Neuron (in vitro differentiated cells): ENCODE results near the gene TDRD10.
"Not testable (repeated sequence)": the region's sequence is repeated elsewhere in the genome, so short reads cannot be mapped to it uniquely, and the experiment has no call there.

ENCODE experiments used
- H2AFZ ChIP-seq: one replicate; pipeline ENCODE4 v1.6.1; 2013; ENCODE audit warnings: low read depth, mild to moderate bottlenecking, inconsistent platforms, low read length, moderate library complexity
- H3K27me3 ChIP-seq: one replicate; pipeline ENCODE4 v1.6.1; 2013; ENCODE audit warnings: low read length; ENCODE audit not compliant: insufficient read depth
- H3K36me3 ChIP-seq: one replicate; pipeline ENCODE4 v1.6.1; 2013; ENCODE audit warnings: low read length; ENCODE audit not compliant: insufficient read depth
- H3K4me1 ChIP-seq: one replicate; pipeline ENCODE4 v1.6.1; 2013; ENCODE audit warnings: low read length; ENCODE audit not compliant: insufficient read depth
- H3K4me3 ChIP-seq: 2 replicates; pipeline ENCODE4 v1.5.1; 2013; ENCODE audit warnings: mild to moderate bottlenecking, low read length, moderate library complexity
- H3K9me3 ChIP-seq: one replicate; pipeline ENCODE4 v1.6.1; 2013; ENCODE audit warnings: low read length

The TDRD10 gene

GRCh38 chr1:154486756-154487155 is 15.3 kb upstream of the TDRD10 start:
- peaks cover 15% of the 10 kb centered on the region for H3K27me3 ChIP-seq
- peaks cover 12% of the 10 kb centered on the region for H3K4me1 ChIP-seq
- not testable (repeated sequence) for H3K9me3 ChIP-seq, H2AFZ ChIP-seq, H3K36me3 ChIP-seq, H3K4me3 ChIP-seq

GRCh38 chr1:154488922-154489321 is 13.1 kb upstream of the TDRD10 start:
- H3K27me3 ChIP-seq, result peaks cover 32% of the 10 kb centered on the region
- peaks cover 14% of the 10 kb centered on the region for H3K4me1 ChIP-seq
- no peak overlapping the region for H2AFZ ChIP-seq

GRCh38 chr1:154489695-154490274 is 12.2 kb upstream of the TDRD10 start:
- Histone ChIP-seq H2AFZ (no peak overlapping the region), H3K36me3 (no peaks in the 10 kb centered on the region), H3K4me3 (no peak overlapping the region), H3K27me3 (peaks cover 32% of the 10 kb centered on the region), H3K4me1 (peaks cover 14% of the 10 kb centered on the region), H3K9me3 (no peaks in the 10 kb centered on the region)

More at GRCh38 chr1:154488922-154489321, 13.1 kb upstream of the TDRD10 start:
- Histone ChIP-seq H3K4me3 (no peak overlapping the region), H3K36me3 (no peaks in the 10 kb centered on the region), H3K9me3 (no peaks in the 10 kb centered on the region)

- no peak overlapping the region for H2AFZ ChIP-seq
- no peak overlapping the region for H3K4me3 ChIP-seq
- H3K27me3 ChIP-seq, result peaks cover 33% of the 10 kb centered on the region
- H3K4me1 ChIP-seq, result peaks cover 14% of the 10 kb centered on the region
- H3K9me3 ChIP-seq, result no peaks in the 10 kb centered on the region
- H3K36me3 ChIP-seq, result no peaks in the 10 kb centered on the region
Measured at GRCh38 chr1:154490317-154490716, 11.7 kb upstream of the TDRD10 start.

GRCh38 chr1:154492115-154492514 is 9.9 kb upstream of the TDRD10 start:
- H3K4me1 ChIP-seq, result peaks cover 7% of the 10 kb centered on the region
- H2AFZ ChIP-seq, result no peak overlapping the region
- peaks cover 36% of the 10 kb centered on the region for H3K27me3 ChIP-seq
- H3K4me3 ChIP-seq, result no peak overlapping the region
- H3K36me3 ChIP-seq, result no peaks in the 10 kb centered on the region
- H3K9me3 ChIP-seq, result no peaks in the 10 kb centered on the region

GRCh38 chr1:154493276-154493675 is 8.7 kb upstream of the TDRD10 start:
- H3K4me1 ChIP-seq, result peaks cover 8% of the 10 kb centered on the region
- peaks cover 36% of the 10 kb centered on the region for H3K27me3 ChIP-seq
- no peak overlapping the region for H3K4me3 ChIP-seq

GRCh38 chr1:154495496-154496273 is 6.3 kb upstream of the TDRD10 start:
- no peak overlapping the region for H3K4me3 ChIP-seq
- peaks cover 4% of the 10 kb centered on the region for H3K9me3 ChIP-seq
- H2AFZ ChIP-seq, result no peak overlapping the region
- peaks cover 45% of the 10 kb centered on the region for H3K27me3 ChIP-seq
- no peaks in the 10 kb centered on the region for H3K36me3 ChIP-seq
- H3K4me1 ChIP-seq, result peaks cover 8% of the 10 kb centered on the region

More at GRCh38 chr1:154493276-154493675, 8.7 kb upstream of the TDRD10 start:
- Histone ChIP-seq H2AFZ (no peak overlapping the region), H3K9me3 (no peaks in the 10 kb centered on the region), H3K36me3 (no peaks in the 10 kb centered on the region)

GRCh38 chr1:154496383-154496782 is 5.6 kb upstream of the TDRD10 start:
- no peak overlapping the region for H2AFZ ChIP-seq
- no peaks in the 10 kb centered on the region for H3K36me3 ChIP-seq

GRCh38 chr1:154497026-154497806 is 4.8 kb upstream of the TDRD10 start:
- no peak overlapping the region for H3K4me3 ChIP-seq
- H3K27me3 ChIP-seq, result peaks cover 51% of the 10 kb centered on the region
- H3K9me3 ChIP-seq, result peaks cover 8% of the 10 kb centered on the region
- no peaks in the 10 kb centered on the region for H3K36me3 ChIP-seq
- H3K4me1 ChIP-seq, result peaks cover 8% of the 10 kb centered on the region
- no peak overlapping the region for H2AFZ ChIP-seq

More at GRCh38 chr1:154496383-154496782, 5.6 kb upstream of the TDRD10 start:
- Histone ChIP-seq H3K9me3 (peaks cover 8% of the 10 kb centered on the region), H3K27me3 (peaks cover 51% of the 10 kb centered on the region), H3K4me1 (peaks cover 8% of the 10 kb centered on the region), H3K4me3 (no peak overlapping the region)

- Histone ChIP-seq H3K9me3 (peaks cover 15% of the 10 kb centered on the region), H3K4me1 (peaks cover 6% of the 10 kb centered on the region), H3K36me3 (no peaks in the 10 kb centered on the region), H2AFZ (no peak overlapping the region), H3K4me3 (no peak overlapping the region), H3K27me3 (peaks cover 58% of the 10 kb centered on the region)
Measured at GRCh38 chr1:154499446-154499845, 2.6 kb upstream of the TDRD10 start.

GRCh38 chr1:154500533-154500932 is 1.5 kb upstream of the TDRD10 start:
- H3K27me3 ChIP-seq, result peaks cover 64% of the 10 kb centered on the region
- no peak overlapping the region for H3K4me3 ChIP-seq
- H3K9me3 ChIP-seq, result peaks cover 15% of the 10 kb centered on the region
- H3K36me3 ChIP-seq, result no peaks in the 10 kb centered on the region
- H2AFZ ChIP-seq, result no peak overlapping the region
- peaks cover 6% of the 10 kb centered on the region for H3K4me1 ChIP-seq

GRCh38 chr1:154501423-154502065 is 475 bp upstream of the TDRD10 start:
- Histone ChIP-seq H3K27me3 (peaks cover 67% of the 10 kb centered on the region), H3K4me3 (no peak overlapping the region), H3K9me3 (peaks cover 20% of the 10 kb centered on the region), H3K4me1 (peaks cover 6% of the 10 kb centered on the region), H3K36me3 (no peaks in the 10 kb centered on the region), H2AFZ (no peak overlapping the region)

- Histone ChIP-seq H3K27me3 (peaks cover 72% of the 10 kb centered on the region), H3K36me3 (no peaks in the 10 kb centered on the region), H2AFZ (no peak overlapping the region), H3K4me1 (no peaks in the 10 kb centered on the region), H3K4me3 (no peak overlapping the region), H3K9me3 (peaks cover 20% of the 10 kb centered on the region)
Measured at GRCh38 chr1:154502744-154503115, 711 bp downstream of the TDRD10 start.
